Measurements from ENCODE around the gene ARF1. TPM values are rescaled to one million over a fixed set of nuclear protein-coding genes. Genes with fewer than 3 reads are reported as not detected.

ARF1 gene
- total and polyA plus RNA-seq, 2 of the 8 experiments (the other 6 are each of a cell fraction or from before 2014, with no cell fraction given) = 265 to 471 TPM

DNA sequence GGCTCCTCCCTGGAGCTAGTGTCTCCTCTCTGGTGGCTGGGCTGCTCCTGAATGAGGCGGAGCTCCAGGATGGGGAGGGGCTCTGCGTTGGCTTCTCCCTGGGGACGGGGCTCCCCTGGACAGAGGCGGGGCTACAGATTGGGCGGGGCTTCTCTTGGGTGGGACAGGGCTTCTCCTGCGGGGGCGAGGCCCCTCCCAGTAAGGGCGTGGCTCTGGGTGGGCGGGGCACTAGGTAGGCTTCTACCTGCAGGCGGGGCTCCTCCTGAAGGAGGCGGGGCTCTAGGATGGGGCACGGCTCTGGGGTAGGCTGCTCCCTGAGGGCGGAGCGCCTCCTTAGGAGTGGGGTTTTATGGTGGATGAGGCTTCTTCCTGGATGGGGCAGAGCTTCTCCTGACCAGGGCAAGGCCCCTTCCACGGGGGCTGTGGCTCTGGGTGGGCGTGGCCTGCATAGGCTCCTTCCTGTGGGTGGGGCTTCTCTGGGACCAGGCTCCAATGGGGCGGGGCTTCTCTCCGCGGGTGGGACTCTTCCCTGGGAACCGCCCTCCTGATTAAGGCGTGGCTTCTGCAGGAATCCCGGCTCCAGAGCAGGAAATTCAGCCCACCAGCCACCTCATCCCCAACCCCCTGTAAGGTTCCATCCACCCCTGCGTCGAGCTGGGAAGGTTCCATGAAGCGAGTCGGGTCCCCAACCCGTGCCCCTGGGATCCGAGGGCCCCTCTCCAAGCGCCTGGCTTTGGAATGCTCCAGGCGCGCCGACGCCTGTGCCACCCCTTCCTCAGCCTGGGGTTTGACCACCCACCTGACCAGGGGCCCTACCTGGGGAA lies 22.7 kb upstream of the ARF1 start:
- no peak overlapping the region; a peak in 1 of 7 replicates for H3K9ac ChIP-seq (replicated peaks in 1 of 4; ENCODE audit: extremely low read depth in 1 of 4, low read depth in 3 of 4, low read length in 3 of 4)
- H4K5ac ChIP-seq (ENCODE audit: insufficient read length, low read depth, low read length) = peak overlapping the region; percentile 66
- peaks cover 0 to 7% (median 2%) of the 10 kb centered on the region in 4 experiments; a peak in 3 of 7 replicates for H3K4me1 ChIP-seq (replicated peaks in 1 of 4; ENCODE audit: control insufficient read depth in 3 of 4, insufficient read depth in 4 of 4, low read length in 3 of 4)
- TF ChIP-seq KDM4A (IDR thresholded peaks at IDR 0.05; ENCODE audit: low read depth, low read length, severe bottlenecking) = peak; percentile 36
- TF ChIP-seq SUZ12 (IDR thresholded peaks at IDR 0.05; ENCODE audit: low read length) = no peak
- TF ChIP-seq PHF8 (conservative IDR thresholded peaks at IDR 0.05; ENCODE audit: low read depth, low read length) = 0 out of 2 replicates have a peak, but pooled peaks have one; percentile 4
- peak; percentile 65; the same call in 1 of the 2 replicates for TF ChIP-seq SP4 (IDR thresholded peaks at IDR 0.05; ENCODE audit: low read length)
- peak; percentile 98 for TF ChIP-seq EGR1 (IDR thresholded peaks at IDR 0.05; ENCODE audit: borderline replicate concordance, low read depth, low read length)
- no peaks in the 10 kb centered on the region for H4K20me1 ChIP-seq (replicated peaks in 1 of 2; ENCODE audit: control insufficient read depth in 1 of 2, insufficient read depth in 2 of 2, low read length in 2 of 2)
- H4K8ac ChIP-seq (ENCODE audit: extremely low read depth, insufficient read depth, low read length) = peak overlapping the region; percentile 80
- H2BK5ac ChIP-seq (ENCODE audit: low read depth, low read length) = no peak overlapping the region
- peak overlapping the region; percentile 50 to 75 (median 69) for H3K4me3 ChIP-seq (ENCODE audit: extremely low read depth in 1 of 4, insufficient read depth in 2 of 4, low read depth in 3 of 4, low read length in 4 of 4)
- CTCF ChIA-PET (ENCODE audit: partially characterized antibody) = interaction anchor here (0.6 to 14.1 kb wide), 11 partner anchors 14 to 569 kb away, joined by 3 to 197 read pairs (median 3); partner anchors contain the start of gene WNT3A
- no peaks in the 10 kb centered on the region for H3K79me1 ChIP-seq (ENCODE audit: low read depth, low read length)
- DNase-seq (ENCODE audit: low read depth in 1 of 2, low spot score in 2 of 2) (peak; percentile 88 to 100), FAIRE-seq (peak; percentile 13)
- H3K4me2 ChIP-seq (ENCODE audit: insufficient read depth in 1 of 2, low read depth in 2 of 2, low read length in 2 of 2) = peak overlapping the region; percentile 65 to 94
- no peaks in the 10 kb centered on the region for H3K79me2 ChIP-seq (ENCODE audit: control insufficient read depth in 1 of 2, insufficient read depth in 2 of 2, low read length in 2 of 2)
- H2BK120ac ChIP-seq (replicated peaks; ENCODE audit: low read depth, low read length) = no peak overlapping the region
- no peak overlapping the region for H3K23ac ChIP-seq (ENCODE audit: insufficient read length)
- POLR2A ChIA-PET (ENCODE audit: partially characterized antibody) = interaction anchor here (1.2 to 2.1 kb wide), 7 partner anchors 15 to 397 kb away, joined by 3 to 5 read pairs (median 4); partner anchors contain the start of gene WNT3A
- H4K91ac ChIP-seq (replicated peaks; ENCODE audit: insufficient read length, low read length) = no peak overlapping the region
- no peak overlapping the region for H2BK12ac ChIP-seq (ENCODE audit: low read depth, low read length)
- H3K23me2 ChIP-seq (ENCODE audit: low read depth, low read length) = peaks cover 2% of the 10 kb centered on the region; the same call in 1 of the 2 replicates
- WGBS, 2 experiments (ENCODE audit: extremely low coverage in 1 of 2, insufficient coverage in 1 of 2, insufficient read length in 1 of 2, insufficient replicate concordance in 2 of 2, low coverage in 1 of 2, low lambda C conversion rate in 2 of 2, missing lambda C conversion rate in 1 of 2) = 3% methylated on average over 19 of the region's 33 CpGs; no CpG with 5 or more reads in 1 of the 2 experiments
- no peak overlapping the region for H2BK15ac ChIP-seq (ENCODE audit: low read length)
- H2BK20ac ChIP-seq (ENCODE audit: low read length) = no peak overlapping the region
- H3K14ac ChIP-seq (ENCODE audit: insufficient read length) = no peak overlapping the region
- no peaks in the 10 kb centered on the region for H3K36me3 ChIP-seq (ENCODE audit: control insufficient read depth in 2 of 4, insufficient read depth in 4 of 4, low read length in 3 of 4)
- peak overlapping the region; percentile 87 for H3K18ac ChIP-seq (ENCODE audit: extremely low read depth, low read length)
- no peak overlapping the region; the same call in 1 of the 2 replicates for H2AK5ac ChIP-seq (ENCODE audit: low read depth, low read length)
- H3K27me3 ChIP-seq (replicated peaks in 1 of 4; ENCODE audit: control insufficient read depth in 3 of 4, extremely low read depth in 1 of 4, insufficient read depth in 3 of 4, low read length in 3 of 4) = peaks cover 19 to 78% (median 65%) of the 10 kb centered on the region in 4 experiments
- no peak overlapping the region; the same call in 1 of the 2 replicates for H3K27ac ChIP-seq (ENCODE audit: low read depth, low read length)
- H3K4ac ChIP-seq (replicated peaks; ENCODE audit: insufficient read length, low read depth, low read length) = no peak overlapping the region
- no peak overlapping the region for H3K56ac ChIP-seq (replicated peaks; ENCODE audit: insufficient read length, low read depth, low read length)
- H2AFZ ChIP-seq (ENCODE audit: low read length) = peak overlapping the region; percentile 80; the same call in 1 of the 2 replicates
- no peaks in the 10 kb centered on the region for H3K9me3 ChIP-seq (ENCODE audit: insufficient read depth in 2 of 2, low read depth in 1 of 2, low read length in 1 of 2)
